ENCODE data around the gene PSMD3.

Gene PSMD3

GRCh38 chr17:39962642-39963220 is 17.9 kb upstream of the PSMD3 start, which contains the start of gene GSDMA:
Gene GSDMA, plus strand, starts transcription at chr17:39963004. Its CDS starts 2,684 bp downstream, at chr17:39965688.
- DNase-seq: no peak

DNA sequence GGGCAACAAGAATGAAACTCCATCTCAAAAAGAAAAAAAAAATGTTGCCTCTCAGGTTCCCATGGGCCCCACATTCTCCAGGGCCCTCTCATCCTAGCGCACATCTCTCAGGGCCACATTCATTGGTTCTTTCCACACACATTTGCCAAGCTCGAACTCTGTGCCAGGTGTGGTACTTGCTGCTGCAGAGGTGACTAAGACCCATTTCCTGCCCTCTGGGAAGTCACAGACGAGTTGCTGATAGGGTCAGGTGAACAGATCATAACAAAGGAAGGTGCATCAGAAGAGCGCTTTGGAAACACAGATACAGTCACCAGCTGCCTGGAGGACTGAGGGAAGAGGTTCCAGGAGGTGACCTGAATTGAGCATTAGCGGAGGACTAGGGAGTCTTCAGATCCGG is 16.8 kb upstream of the PSMD3 start:
- DNase-seq: no peak

DNA sequence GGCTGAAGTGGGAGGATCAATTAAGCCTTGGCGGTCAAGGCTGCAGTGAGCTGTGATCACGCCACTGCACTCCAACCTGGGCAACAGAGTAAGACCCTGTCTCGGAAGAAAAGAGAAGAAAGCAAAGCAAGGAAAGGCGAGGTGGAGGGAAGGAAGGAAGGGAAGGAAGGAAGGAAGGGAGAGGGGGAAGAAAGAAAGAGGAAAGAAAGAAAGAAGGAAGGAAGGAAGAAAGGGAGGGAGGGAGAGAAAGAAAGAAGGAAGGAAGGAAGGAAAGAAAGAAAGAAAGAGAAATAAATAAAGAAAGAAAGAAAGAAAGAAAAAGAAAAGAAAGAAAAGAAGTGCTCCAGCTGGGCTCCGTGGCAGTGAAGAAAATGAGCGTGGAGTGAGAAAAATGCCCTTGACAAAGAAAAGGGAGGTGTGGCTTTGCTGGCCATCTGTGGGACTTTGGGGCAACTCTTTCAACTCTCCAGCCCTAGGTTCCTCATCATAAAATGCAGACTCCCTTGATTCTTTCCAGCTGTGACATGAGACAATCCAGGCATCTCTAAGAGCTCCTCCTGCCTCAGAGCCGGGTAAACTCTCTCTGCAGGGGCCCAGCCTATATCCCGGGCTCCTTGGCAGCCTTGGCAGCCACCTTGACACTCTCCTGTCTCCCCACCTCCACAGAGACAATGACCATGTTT is 15.4 kb upstream of the PSMD3 start:
- DNase-seq: no peak

- no peak for DNase-seq
Observed at GRCh38 chr17:39966771-39967170, 13.8 kb upstream of the PSMD3 start.

GRCh38 chr17:39968761-39969160 is 11.8 kb upstream of the PSMD3 start:
- no peak for DNase-seq

- DNase-seq: no peak
Observed at GRCh38 chr17:39969375-39969774, 11.2 kb upstream of the PSMD3 start.

- no peak for DNase-seq
Observed at GRCh38 chr17:39970157-39970692, 10.4 kb upstream of the PSMD3 start.

GRCh38 chr17:39971076-39971603 is 9.5 kb upstream of the PSMD3 start:
- no peak for DNase-seq

DNA sequence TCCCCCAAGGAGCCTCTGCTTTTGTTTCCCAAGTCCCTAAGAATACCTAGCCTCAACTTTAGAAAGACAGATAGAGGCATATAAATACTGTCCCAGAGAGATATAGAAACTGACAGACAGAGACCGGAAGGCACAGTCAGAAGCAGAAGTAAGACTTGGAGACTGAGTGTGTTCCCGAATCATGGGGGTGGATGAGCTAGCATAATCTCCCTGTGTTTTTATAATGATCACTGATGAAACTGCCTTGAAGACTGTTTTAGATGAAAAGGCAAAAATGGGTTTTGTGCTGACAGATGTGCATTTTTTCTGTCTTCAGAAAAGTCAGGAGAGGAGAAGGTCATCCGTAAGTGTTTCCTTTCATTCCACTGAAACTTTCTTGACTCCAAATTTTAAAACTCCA is 8.3 kb upstream of the PSMD3 start:
- DNase-seq: no peak

- no peak for DNase-seq
Observed at GRCh38 chr17:39973496-39973895, 7.1 kb upstream of the PSMD3 start.

DNA sequence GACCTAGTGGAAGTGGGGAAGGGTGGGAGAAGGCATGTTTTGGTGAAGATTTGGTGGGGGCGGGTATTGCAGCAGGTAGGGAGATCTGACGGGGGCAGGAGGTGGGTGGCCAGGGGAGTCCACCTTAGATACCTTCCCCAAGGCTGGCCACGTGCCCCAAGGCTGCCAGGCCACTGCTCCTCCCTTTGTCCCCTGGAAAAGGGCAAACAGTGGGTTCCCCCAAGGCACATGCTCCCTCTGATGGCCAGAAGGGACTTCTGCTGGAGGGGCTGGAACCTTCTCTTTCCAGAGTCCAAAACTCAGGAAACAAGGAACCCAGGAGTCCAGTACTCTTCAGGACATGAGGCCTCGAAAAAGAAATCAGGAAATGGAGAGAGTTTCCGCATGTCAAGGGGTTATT is 6.2 kb upstream of the PSMD3 start:
- no peak for DNase-seq

DNA sequence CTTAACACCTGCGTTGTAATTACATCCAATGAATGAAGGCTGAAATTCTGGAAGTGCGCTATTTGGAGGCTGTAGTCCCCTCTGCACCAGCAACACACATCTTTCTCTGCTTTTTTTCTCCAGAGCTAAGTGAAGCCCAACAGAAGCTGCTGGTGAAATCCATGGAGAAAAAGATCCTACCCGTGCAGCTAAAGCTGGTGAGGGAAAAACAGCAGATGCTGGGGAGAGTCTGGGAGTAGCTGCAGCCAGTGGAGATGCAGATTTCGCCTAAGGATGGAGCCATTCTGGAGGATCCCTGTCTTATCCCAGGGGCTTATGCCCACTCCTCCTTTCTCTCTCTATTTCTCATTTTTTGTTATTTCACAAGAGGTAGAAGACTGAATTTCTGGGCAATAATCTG is 4.8 kb upstream of the PSMD3 start:
- DNase-seq: no peak

GRCh38 chr17:39979016-39979670 is 1.5 kb upstream of the PSMD3 start:
- DNase-seq: no peak

DNA sequence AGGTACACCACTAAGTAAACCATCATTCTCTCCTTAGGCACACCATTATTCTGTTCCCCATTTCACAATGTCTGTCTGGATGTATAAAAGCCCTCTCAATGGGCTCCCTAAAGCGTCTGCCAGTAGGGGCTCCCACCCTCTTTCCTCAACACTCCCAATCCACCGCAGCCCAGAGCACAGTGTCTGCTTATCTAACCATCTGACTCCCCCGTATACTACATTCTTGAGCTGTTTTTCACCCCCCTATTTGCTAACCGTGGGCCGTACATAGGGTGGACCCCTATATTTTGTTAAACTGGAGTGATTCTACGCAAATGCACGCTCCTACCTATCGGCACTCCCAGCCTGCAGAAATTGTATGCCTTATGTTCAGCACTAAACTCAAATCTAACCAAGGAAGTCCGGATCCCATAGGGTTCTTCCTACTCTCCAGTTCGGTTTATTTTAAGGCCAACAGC is 685 bp upstream of the PSMD3 start:
- DNase-seq: no peak

- DNase-seq: no peak
Observed at GRCh38 chr17:39981207-39981741, 667 bp downstream of the PSMD3 start.

GRCh38 chr17:39981766-39982375 is 1.3 kb downstream of the PSMD3 start:
- no peak for DNase-seq

GRCh38 chr17:39988206-39988810 is 7.7 kb downstream of the PSMD3 start:
- no peak for DNase-seq

DNA sequence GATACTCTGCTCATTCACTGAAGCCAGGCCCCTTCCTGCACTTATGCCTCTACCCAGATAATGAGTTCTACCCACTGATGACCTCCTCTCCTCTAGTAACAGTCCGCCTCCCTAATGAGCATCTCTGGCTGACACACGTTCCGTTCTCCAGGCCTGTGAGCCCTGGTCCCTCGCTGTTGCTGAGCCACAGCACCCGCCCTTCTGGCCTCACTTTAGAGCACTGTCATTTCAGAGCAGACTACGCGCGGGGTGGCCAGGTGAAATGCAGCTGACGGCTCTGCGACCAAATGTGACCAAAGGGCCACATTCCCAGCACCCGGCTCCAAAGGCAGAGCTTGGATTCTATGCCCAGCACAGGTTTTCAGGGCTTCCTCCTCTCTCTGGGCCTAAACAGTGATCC is 13.8 kb downstream of the PSMD3 start:
- DNase-seq: no peak

GRCh38 chr17:39995438-39995837 is 14.8 kb downstream of the PSMD3 start:
- DNase-seq: no peak

GRCh38 chr17:39996162-39996561 is 15.6 kb downstream of the PSMD3 start:
- DNase-seq: no peak

- DNase-seq: no peak
Observed at GRCh38 chr17:39996800-39997199, 16.2 kb downstream of the PSMD3 start.

GRCh38 chr17:39997543-39997942 is 16.9 kb downstream of the PSMD3 start:
- DNase-seq: no peak

GRCh38 chr17:39999067-39999466 is 18.5 kb downstream of the PSMD3 start:
- DNase-seq: no peak

Data from activated CD4-positive, CD25-positive, alpha-beta regulatory T cell treated with anti-CD3 and anti-CD28 coated beads, Interleukin-2, amount 50 U/mL, for 72 hours (primary cell).